SK-N-SH (cell line): ENCODE measurements around the gene ESYT1. TPM values are rescaled to one million over a fixed set of nuclear protein-coding genes. Genes with fewer than 3 reads are reported as not detected.
"Not testable (repeated sequence)": the region's sequence is repeated elsewhere in the genome, so short reads cannot be mapped to it uniquely, and the experiment has no call there.

ENCODE experiments used
- CTCF ChIA-PET: fragments of 300-600, 350-600 bp; formaldehyde crosslinking; extraction: SDS; loops from one replicate; lab custom pipeline; 2021; lab: Yijun Ruan, JAX
- POLR2A ChIA-PET: fragments of 350-600 bp; sonication (Branson Sonifier 250); formaldehyde crosslinking; extraction: SDS; loops from one replicate; lab custom pipeline; 2020; ENCODE audit warnings: antibody characterized with exemption, inconsistent platforms; lab: Yijun Ruan, JAX
- DNase-seq: peaks from one replicate; pipeline ENCODE4 v3.0.0; 2012
- H2AFZ ChIP-seq: fragments of 200-600 bp; sonication (generic); 2 replicates; pipeline ENCODE4 v1.8.1; 2016; ENCODE audit warnings: antibody characterized with exemption, mild to moderate bottlenecking, low read depth
- H3F3A ChIP-seq: fragments of 200-600 bp; sonication (generic); replicated peaks from 2 replicates; pipeline ENCODE3; 2016; ENCODE audit warnings: antibody characterized with exemption, mild to moderate bottlenecking; ENCODE audit not compliant: insufficient read depth
- H3K27ac ChIP-seq, 2 experiments: fragments of 200-500 bp in 1 of 2; fragments of 200-600 bp in 1 of 2; sonication (Bioruptor generic) in 1 of 2; sonication (generic), shearing (Covaris generic) in 1 of 2; 2 replicates each; pipeline versions ENCODE4 v1.5.1 to v1.6.1; 2014 to 2016; ENCODE audit warnings: low read depth in 2 of 2, inconsistent platforms in 1 of 2, low read length in 1 of 2, mild to moderate bottlenecking in 1 of 2, mixed read lengths in 1 of 2
- H3K27me3 ChIP-seq: fragments of 200-600 bp; sonication (generic), shearing (Covaris generic); 2 replicates; pipeline ENCODE4 v1.6.1; 2016; ENCODE audit warnings: mixed run types; ENCODE audit not compliant: insufficient read depth
- H3K36me3 ChIP-seq, 2 experiments: fragments of 200-500 bp in 1 of 2; fragments of 200-600 bp in 1 of 2; sonication (Bioruptor generic) in 1 of 2; sonication (generic) in 1 of 2; replicated peaks in 1 of 2; 2 replicates each; pipeline versions ENCODE3 to v1.5.1; 2014 to 2016; ENCODE audit warnings: low read length in 1 of 2, mild to moderate bottlenecking in 1 of 2; ENCODE audit not compliant: insufficient read depth in 2 of 2, control insufficient read depth in 1 of 2
- H3K4me1 ChIP-seq, 2 experiments: fragments of 200-500 bp in 1 of 2; fragments of 200-600 bp in 1 of 2; sonication (Bioruptor generic) in 1 of 2; sonication (generic), shearing (Covaris generic) in 1 of 2; 2 replicates each; pipeline versions ENCODE4 v1.5.1 to v1.6.1; 2014 to 2016; ENCODE audit warnings: low read depth in 1 of 2, low read length in 1 of 2, mixed run types in 1 of 2; ENCODE audit not compliant: insufficient read depth in 2 of 2, control insufficient read depth in 1 of 2
- H3K4me2 ChIP-seq: fragments of 200-600 bp; sonication (generic), shearing (Covaris generic); 2 replicates; pipeline ENCODE4 v1.6.1; 2017; ENCODE audit warnings: mixed run types
- H3K4me3 ChIP-seq, 2 experiments: fragments of 200-500 bp in 1 of 2; fragments of 200-600 bp in 1 of 2; sonication (Bioruptor generic) in 1 of 2; sonication (generic), shearing (Covaris generic) in 1 of 2; 2 replicates each; pipeline versions ENCODE4 v1.5.1 to v1.8.1; 2014 to 2016; ENCODE audit warnings: low read depth in 2 of 2, inconsistent platforms in 1 of 2, low read length in 1 of 2, mild to moderate bottlenecking in 1 of 2, mixed read lengths in 1 of 2, moderate library complexity in 1 of 2
- H3K79me2 ChIP-seq: fragments of 200-600 bp; sonication (generic); 2 replicates; pipeline ENCODE4 v1.8.1; 2017; ENCODE audit warnings: mild to moderate bottlenecking; ENCODE audit not compliant: insufficient read depth
- H3K9ac ChIP-seq: fragments of 200-600 bp; sonication (generic); 2 replicates; pipeline ENCODE4 v1.6.1; 2017; ENCODE audit warnings: mixed run types
- H3K9me2 ChIP-seq: fragments of 200-600 bp; sonication (generic); 2 replicates; pipeline ENCODE4 v1.6.1; 2017; ENCODE audit warnings: mixed run types
- H3K9me3 ChIP-seq: fragments of 200-600 bp; sonication (generic); 2 replicates; pipeline ENCODE4 v1.6.1; 2017; ENCODE audit warnings: mixed run types, mild to moderate bottlenecking, moderate library complexity
- H4K20me1 ChIP-seq: fragments of 200-600 bp; sonication (generic); 2 replicates; pipeline ENCODE4 v1.6.1; 2017; ENCODE audit warnings: mild to moderate bottlenecking, mixed run types; ENCODE audit not compliant: insufficient read depth
- CHD2 ChIP-seq: fragments of 150-350 bp; IDR thresholded peaks from 2 replicates; pipeline ENCODE4 v1.6.1; 2018; ENCODE audit warnings: low read length; ENCODE audit not compliant: partially characterized antibody
- ELF1 ChIP-seq: IDR thresholded peaks from 2 replicates; pipeline ENCODE4 v1.4.0; 2012
- EP300 ChIP-seq, 2 experiments: IDR thresholded peaks; 2 replicates each; pipeline versions ENCODE4 v1.4.0 to v1.6.1; 2012; ENCODE audit warnings: borderline replicate concordance in 1 of 2, low read depth in 1 of 2, low read length in 1 of 2
- FOSL2 ChIP-seq: IDR thresholded peaks from 2 replicates; pipeline ENCODE4 v1.4.0; 2012; ENCODE audit warnings: low read depth, mild to moderate bottlenecking, moderate library complexity, borderline replicate concordance
- FOXJ3 ChIP-seq: sonication (generic); formaldehyde crosslinking; IDR thresholded peaks from 2 replicates; pipeline ENCODE4 v1.5.1; 2020; ENCODE audit warnings: mild to moderate bottlenecking, missing genetic modification reagents
- FOXM1 ChIP-seq: IDR thresholded peaks from 2 replicates; pipeline ENCODE4 v1.4.0; 2012; ENCODE audit warnings: low read depth, mild to moderate bottlenecking
- GATA2 ChIP-seq: sonication (generic); formaldehyde crosslinking; IDR thresholded peaks from 2 replicates; pipeline ENCODE4 v1.5.0; 2020; ENCODE audit warnings: mild to moderate bottlenecking, missing genetic modification reagents
- MEF2A ChIP-seq: IDR thresholded peaks from 2 replicates; pipeline ENCODE4 v1.4.0; 2012; ENCODE audit warnings: low read depth, borderline replicate concordance
- NRF1 ChIP-seq: IDR thresholded peaks from 2 replicates; pipeline ENCODE4 v1.6.1; 2012; ENCODE audit warnings: low read depth, mild to moderate bottlenecking, low read length
- RAD21 ChIP-seq: IDR thresholded peaks from 2 replicates; pipeline ENCODE4 v1.6.1; 2012; ENCODE audit warnings: mild to moderate bottlenecking, low read length
- SIN3A ChIP-seq: IDR thresholded peaks from 2 replicates; pipeline ENCODE4 v1.6.1; 2012; ENCODE audit warnings: low read depth, mild to moderate bottlenecking, low read length, moderate library complexity, borderline replicate concordance
- TCF12 ChIP-seq: IDR thresholded peaks from 2 replicates; pipeline ENCODE4 v1.4.0; 2012
- TEAD4 ChIP-seq: IDR thresholded peaks from 2 replicates; pipeline ENCODE4 v1.4.0; 2012; ENCODE audit warnings: mild to moderate bottlenecking, borderline replicate concordance; ENCODE audit not compliant: insufficient read depth
- USF1 ChIP-seq: IDR thresholded peaks from 2 replicates; pipeline ENCODE4 v1.4.0; 2012; ENCODE audit warnings: low read depth, borderline replicate concordance
- YY1 ChIP-seq: IDR thresholded peaks from 2 replicates; pipeline ENCODE4 v1.4.0; 2012; ENCODE audit warnings: low read depth, mild to moderate bottlenecking
- WGBS: methylation state at CpG from one replicate; pipeline ENCODE4 v1.1.6; 2017; ENCODE audit warnings: low lambda C conversion rate; 5-methylcytosine and 5-hydroxymethylcytosine counted together
- polyA plus RNA-seq, 3 experiments: library from polyadenylated mRNA; depleted of rRNA; stranded (reverse); fragments of >200 nt; gene quantifications; 2 replicates each; pipeline ENCODE4 v1.2.3, GENCODE V29; 2012

Gene ESYT1
- polyA plus RNA-seq, 1 of the 3 experiments (the other 2 are of a cell fraction), result 132 TPM

GRCh38 chr12:56155256-56155845 lies 27.3 kb downstream of the ESYT1 start:
- Histone ChIP-seq H3K4me1 (peaks cover 29 to 35% of the 10 kb centered on the region in 2 experiments), H2AFZ (no peak overlapping the region), H3K9me3 (no peaks in the 10 kb centered on the region), H3K27me3 (no peaks in the 10 kb centered on the region), H3K9me2 (no peaks in the 10 kb centered on the region), H3K27ac (no peak overlapping the region), H3K9ac (no peak overlapping the region), H4K20me1 (peaks cover 12% of the 10 kb centered on the region), H3K79me2 (peaks cover 57% of the 10 kb centered on the region), H3F3A (peaks cover 31% of the 10 kb centered on the region), H3K4me3 (no peak overlapping the region), H3K36me3 (peaks cover 15 to 21% of the 10 kb centered on the region in 2 experiments), H3K4me2 (no peak overlapping the region)
- CTCF ChIA-PET, result interaction anchor here (0.6 to 2.4 kb wide), 4 partner anchors 29 to 366 kb away, joined by 3 to 14 read pairs (median 8); partner anchors contain the start of gene SMARCC2
- DNase-seq, result no peak
- 97% methylated on average over 11 of the region's 11 CpGs for WGBS
- no peak for TF ChIP-seq TCF12
- no peak for TF ChIP-seq MEF2A
- TF ChIP-seq CHD2, result no peak
- TF ChIP-seq SIN3A, result no peak
- no peak for TF ChIP-seq RAD21
- TF ChIP-seq TEAD4, result no peak
- no peak for TF ChIP-seq FOSL2
- no peak for TF ChIP-seq ELF1
- TF ChIP-seq GATA2 (CRISPR knock-in tag), result no peak
- no peak for TF ChIP-seq FOXJ3 (CRISPR knock-in tag)
- TF ChIP-seq USF1, result no peak
- TF ChIP-seq EP300 (IDR thresholded peaks at IDR 0.05; ENCODE audit: borderline replicate concordance in 1 of 2, low read depth in 1 of 2, low read length in 1 of 2), result no peak
- TF ChIP-seq FOXM1, result no peak
- no peak for TF ChIP-seq YY1
- TF ChIP-seq NRF1, result no peak
- POLR2A ChIA-PET, result no interaction called here

- not testable (repeated sequence) for H2AFZ ChIP-seq, H3K9me3 ChIP-seq, H3K27me3 ChIP-seq, H3K9me2 ChIP-seq, DNase-seq, H3K9ac ChIP-seq, H3K4me2 ChIP-seq
- ChIA-PET POLR2A (interaction anchor here (0.6 kb wide), 1 partner anchor 28 kb away, joined by 5 read pairs; no protein-coding TSS in a partner anchor), CTCF (interaction anchor here (0.7 to 3.6 kb wide), 5 partner anchors 30 to 48 kb away, joined by 4 to 13 read pairs (median 8); partner anchors contain the start of genes SMARCC2 and ZC3H10)
- Histone ChIP-seq H3K4me3 (peak overlapping the region in 1 of 2 experiments; percentile 58; a peak in 1 of 4 replicates), H3F3A (peaks cover 39% of the 10 kb centered on the region), H3K27ac (peak overlapping the region in 1 of 2 experiments; percentile 70; a peak in 2 of 4 replicates), H3K36me3 (peaks cover 28 to 34% of the 10 kb centered on the region in 2 experiments), H3K79me2 (peaks cover 70% of the 10 kb centered on the region), H4K20me1 (peaks cover 24% of the 10 kb centered on the region), H3K4me1 (peaks cover 33 to 43% of the 10 kb centered on the region in 2 experiments)
- WGBS, result 96% methylated on average over 21 of the region's 21 CpGs
Observed at GRCh38 chr12:56156464-56157200, 28.6 kb downstream of the ESYT1 start.
